CD4-positive, alpha-beta T cell treated with Interferon gamma for 1 hour (primary cell): ENCODE results near the gene SLC29A4.
A peak's percentile ranks its signal among the peaks of the same experiment; 100 is the strongest.
"Not testable (repeated sequence)": the region's sequence is repeated elsewhere in the genome, so short reads cannot be mapped to it uniquely, and the experiment has no call there.

Experiments used
- DNase-seq: peaks from one replicate; pipeline ENCODE4 v3.0.0-alpha.2; 2020

The SLC29A4 gene, protein sequence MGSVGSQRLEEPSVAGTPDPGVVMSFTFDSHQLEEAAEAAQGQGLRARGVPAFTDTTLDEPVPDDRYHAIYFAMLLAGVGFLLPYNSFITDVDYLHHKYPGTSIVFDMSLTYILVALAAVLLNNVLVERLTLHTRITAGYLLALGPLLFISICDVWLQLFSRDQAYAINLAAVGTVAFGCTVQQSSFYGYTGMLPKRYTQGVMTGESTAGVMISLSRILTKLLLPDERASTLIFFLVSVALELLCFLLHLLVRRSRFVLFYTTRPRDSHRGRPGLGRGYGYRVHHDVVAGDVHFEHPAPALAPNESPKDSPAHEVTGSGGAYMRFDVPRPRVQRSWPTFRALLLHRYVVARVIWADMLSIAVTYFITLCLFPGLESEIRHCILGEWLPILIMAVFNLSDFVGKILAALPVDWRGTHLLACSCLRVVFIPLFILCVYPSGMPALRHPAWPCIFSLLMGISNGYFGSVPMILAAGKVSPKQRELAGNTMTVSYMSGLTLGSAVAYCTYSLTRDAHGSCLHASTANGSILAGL

DNA sequence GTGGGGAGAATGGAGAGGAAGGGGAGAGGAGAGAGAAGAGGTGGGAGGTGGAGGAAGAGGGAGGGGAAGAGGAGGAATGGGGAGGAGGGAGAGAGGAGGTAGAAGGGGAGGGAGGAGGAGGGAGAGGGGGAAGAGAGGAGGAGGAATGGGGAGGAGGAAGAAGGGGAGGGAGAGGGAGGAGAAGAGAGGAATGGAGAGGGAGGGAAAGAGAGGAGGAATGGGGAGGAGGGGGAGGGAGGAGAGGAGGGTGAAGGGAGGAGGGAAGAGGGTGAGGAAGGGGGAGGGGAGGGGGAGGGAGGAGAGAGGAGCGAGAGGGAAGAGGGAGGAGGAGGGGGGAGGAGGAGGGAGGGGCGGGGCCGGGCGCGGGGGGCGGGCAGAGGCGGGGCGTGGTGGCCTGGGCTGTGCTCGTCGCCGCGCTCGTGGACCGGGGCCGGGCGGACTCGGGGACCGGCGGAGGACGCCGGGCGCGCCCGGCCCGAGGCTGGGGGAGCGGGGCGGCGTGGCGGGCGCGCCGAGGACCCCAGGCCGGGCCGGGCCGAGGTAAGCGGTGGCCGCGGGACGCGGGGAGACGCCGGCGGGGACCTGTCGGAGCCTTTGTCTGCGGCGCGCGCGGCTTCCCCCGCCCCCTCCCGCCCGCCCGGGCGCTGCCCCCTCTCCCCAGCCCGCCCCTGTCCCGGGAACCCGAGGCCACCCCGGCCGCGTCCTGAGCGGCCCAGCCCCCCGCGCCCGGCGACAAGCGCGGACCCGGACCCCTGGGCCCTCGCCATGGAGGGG is at the start of gene SLC29A4:
SLC29A4 (plus strand) TSS at position 401 of the 774 bp plus-strand sequence. CDS start 4,874 bp downstream, outside the sequence.
- DNase-seq = peak; percentile 16

DNA sequence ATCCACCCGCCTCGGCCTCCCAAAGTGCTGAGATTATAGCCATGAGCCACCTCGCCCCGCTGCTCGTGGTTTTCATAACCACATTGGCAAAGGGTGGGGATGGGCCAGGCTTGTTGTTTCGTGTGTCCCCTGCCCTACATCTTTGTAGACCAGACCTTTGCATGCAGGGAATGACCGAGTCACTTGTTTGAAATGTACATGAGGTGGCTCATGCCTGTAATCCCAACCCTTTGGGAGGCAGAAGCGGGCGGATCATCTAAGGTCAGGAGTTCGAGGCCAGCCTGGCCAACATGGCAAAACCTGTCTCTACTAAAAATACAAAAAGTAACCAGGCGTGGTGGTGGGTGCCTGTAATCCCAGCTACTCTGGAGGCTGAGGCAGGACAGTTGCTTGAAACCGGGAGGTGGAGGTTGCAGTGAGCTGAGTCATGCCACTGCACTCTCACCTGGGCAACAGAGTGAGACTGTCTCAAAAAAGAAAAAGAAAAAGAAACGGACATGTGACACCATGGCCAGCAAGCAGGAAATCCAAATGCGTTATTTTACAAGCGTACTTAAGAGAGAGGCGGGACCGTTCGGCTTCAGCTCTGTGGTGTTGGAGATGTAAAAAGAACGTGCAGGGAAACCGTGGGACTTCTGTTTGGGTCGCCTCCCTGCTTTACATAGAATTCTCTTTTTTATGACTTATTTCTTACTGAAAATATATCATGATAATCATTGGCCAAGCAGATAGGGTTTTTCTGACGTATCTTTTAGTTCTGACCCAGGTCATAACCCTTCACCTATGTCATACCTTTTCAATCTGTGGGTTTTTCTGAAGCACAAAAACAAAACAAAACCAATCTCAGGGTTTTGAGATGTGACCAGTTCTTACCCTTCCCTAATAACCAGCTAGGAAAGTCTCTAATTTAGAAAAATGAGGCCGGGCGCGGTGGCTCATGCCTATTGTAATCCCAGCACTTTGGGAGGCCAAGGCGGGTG is 47.6 kb upstream of the SLC29A4 start:
- no peak for DNase-seq

DNA sequence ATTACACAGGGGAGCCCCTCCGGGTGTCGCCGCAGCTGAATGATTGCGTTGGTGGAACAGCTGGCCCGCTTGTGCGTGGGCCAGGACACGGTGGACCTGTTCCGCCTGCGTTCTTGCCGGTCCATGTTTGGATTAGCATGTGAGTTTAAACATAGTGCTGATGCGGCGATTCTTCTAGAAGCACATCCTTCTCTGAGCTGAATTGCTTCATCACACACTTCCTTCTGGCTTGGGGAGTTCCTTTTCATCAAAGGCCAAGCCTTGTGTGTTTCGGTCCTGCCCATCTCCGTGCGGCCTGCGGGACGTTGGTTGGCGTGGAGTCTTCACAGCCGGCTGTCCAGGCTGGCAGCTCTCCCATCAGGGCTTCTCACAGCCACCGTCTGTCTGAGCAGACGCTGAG is 45.5 kb upstream of the SLC29A4 start:
- peak; percentile 36 for DNase-seq

DNA sequence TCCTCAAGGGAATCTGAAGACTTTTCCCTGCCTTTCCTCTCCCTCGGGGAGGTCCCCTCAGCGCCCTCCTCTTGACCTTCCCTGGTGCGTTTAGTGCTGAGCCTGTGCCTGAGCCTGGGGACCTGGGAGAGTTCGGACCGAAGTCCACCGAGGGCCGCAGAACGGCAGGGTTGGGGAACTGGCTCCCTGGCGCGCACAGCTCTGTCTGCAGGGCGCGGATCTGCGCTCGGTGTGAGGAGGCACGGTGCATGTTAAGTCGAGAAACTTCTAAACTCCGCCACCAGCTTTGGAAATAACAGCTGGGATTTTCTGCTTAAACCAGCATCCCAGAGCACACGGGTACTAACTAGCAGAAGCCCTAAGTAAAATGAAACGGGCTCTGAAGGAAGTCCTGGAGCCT is 44.2 kb upstream of the SLC29A4 start:
- DNase-seq = no peak

DNA sequence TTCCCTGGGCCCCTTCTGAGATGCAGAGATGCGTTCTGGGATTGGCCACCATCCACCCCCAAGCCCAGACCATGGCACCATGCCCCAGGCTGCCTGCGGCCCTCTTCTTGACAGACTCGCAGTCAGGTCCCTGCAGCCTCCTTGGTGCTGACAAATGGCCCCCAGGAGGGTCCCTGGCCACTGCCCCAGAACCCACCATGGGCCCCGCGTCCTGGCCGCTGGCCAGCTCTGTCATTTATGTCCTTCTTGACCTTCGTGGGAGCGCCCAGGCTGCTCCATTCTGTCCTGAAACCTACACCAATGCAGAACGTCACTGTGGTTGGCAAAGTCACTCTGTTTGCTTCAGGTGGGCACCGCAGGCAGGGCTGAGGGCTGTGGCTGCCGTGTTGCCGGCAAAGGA is 39.5 kb upstream of the SLC29A4 start:
- DNase-seq = no peak

DNA sequence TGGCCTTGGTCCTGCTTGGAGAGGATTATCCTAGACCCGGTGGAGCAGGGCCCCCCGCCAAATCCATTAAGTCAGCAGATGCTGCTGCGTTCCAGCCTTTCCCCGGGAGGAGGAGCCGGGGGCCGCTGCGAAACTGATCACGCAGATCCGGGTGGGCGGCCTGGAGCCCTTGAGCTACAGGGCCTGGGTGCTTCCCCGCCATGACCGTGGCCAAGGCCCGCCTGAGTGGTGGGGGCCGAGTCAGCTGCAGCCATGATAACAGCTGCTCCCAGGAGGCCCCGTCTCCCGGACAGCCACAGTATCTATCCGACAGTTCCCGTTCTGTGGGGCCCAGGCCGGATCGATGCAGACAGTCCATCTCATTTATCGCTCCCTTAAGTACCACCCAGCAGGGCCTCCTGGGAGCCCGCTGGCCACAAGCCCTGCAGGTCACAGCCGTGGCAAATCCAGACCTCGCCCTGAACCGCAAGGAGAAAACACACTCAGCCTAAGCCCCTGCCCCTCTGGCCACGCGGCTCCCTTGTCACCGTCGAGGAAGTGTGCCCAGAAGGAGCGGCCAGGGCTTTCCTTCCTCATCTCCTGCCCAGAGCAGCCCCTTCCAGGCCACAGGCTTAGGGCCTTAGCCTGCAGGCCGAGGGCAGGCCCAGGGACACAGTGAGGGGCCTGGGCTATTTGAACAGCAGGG is 34.4 kb upstream of the SLC29A4 start:
- DNase-seq = no peak

DNA sequence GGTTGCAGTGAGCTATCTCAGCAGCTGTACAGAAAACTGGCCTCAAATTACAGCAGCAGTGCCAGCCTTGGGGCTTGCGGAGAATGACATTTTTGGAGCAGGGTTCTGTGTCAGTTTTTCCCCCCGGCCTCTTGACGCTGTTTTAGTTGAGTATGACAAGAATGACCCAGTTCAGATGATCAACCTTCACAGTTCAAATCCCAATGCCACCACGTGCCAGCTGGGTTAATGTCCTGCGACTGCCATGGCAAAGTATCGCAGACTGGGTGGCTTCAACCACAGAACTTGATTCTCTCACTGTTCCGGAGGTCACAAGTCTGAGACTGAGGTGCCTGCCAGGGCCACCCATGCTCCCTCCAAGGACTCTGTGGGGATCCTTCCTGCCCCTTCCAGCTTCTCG is 32.0 kb upstream of the SLC29A4 start:
- not testable (repeated sequence) for DNase-seq

DNA sequence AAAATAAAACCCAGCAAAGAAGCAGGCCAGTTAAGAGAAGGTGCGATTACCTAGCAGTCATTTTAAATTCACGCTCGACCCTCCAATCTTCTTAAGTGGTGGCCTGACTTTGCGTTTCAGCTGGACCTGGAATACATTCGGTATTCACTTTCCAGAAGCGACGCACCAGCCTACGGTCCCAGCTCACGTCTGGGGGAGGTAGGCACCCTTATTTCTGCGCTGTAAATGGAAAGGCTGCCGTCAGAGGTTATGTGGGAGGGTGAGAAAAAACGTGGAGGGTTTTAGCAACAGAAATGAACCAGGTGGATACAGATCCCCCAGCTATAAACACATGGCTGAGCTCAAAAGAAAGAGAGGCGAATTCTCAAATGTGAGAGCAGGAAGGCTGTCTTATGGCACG is 29.2 kb upstream of the SLC29A4 start:
- not testable (repeated sequence) for DNase-seq

DNA sequence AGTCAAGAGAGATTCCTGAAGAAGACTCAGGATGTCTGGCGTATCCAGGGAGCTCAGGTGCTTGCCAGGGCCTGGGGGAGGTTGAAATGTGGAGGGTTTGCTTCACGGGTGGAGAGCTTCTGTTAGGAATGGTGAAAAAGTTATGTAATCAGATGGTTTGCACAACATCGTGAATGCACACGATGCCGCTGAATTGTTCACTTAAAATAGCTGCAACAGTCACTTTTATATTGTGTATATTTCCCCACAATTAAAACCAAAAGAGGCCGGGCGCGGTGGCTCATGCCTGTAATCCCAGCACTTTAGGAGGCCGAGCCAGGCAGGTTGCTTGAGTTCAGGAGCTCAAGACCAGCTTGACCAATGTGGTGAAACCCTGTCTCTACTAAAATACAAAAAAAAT is 28.4 kb upstream of the SLC29A4 start:
- not testable (repeated sequence) for DNase-seq

DNA sequence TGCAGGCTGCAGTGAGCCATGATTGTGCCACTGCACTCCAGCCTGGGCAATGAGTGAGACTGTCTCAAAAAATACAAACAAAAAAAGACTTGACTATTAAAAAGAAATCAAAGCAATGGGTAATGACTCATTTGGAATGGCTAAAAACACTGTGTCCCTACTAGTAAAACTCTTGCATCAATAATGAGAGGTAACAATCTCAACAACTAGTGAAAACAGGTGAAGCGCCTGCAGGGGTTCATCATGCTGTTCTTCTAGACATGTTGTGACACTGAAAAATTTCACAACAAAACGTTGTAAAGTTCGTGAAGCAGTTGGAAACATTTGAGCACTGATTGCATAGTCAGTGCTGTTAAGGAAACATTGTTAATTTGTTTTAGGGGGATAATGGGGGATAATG is 26.9 kb upstream of the SLC29A4 start:
- DNase-seq = no peak

DNA sequence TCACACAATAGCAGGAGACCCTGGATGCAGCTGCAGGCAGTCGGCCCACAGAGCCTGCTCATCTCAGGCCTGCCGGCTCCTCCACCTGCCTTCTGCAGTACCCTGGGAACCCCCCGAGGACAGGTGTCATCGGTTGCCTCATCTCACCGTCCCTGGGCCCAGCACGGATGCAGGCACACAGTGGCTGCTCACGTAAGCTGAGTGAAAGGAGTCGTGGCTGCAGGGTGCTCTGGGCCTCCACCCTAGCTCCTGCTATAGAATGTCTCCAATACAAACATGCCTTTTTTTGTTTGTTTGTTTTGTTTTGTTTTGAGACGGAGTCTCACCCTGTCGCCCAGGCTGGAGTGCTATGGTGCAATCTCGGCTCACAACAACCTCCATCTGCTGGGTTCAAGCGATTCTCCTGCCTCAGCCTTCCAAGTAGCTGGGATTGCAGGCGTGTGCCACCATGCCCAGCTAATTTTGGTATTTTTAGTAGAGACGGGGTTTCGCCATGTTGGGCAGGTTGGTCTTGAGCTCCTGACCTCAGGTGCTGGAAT is 22.1 kb upstream of the SLC29A4 start:
- not testable (repeated sequence) for DNase-seq

DNA sequence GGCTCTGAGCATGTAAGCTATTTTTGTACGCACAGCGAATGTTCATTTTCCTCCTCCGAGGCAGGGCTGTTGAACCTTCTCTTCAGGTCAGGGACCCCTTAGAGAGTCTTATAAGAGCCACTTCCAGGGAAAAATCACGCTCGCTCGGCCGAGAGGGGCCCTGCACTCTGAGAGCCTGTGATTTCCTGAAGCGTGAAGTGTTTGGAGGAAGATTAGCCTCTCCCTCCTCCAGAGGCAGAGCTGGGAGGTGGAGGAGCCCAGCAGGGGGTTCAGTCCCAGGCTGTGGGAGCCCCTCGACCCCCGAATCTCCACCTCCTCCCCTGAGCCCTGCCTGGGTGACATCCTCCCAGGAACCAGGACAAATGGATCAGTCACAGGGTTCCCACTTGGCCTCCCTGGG is 19.7 kb upstream of the SLC29A4 start:
- DNase-seq = not testable (repeated sequence)

DNA sequence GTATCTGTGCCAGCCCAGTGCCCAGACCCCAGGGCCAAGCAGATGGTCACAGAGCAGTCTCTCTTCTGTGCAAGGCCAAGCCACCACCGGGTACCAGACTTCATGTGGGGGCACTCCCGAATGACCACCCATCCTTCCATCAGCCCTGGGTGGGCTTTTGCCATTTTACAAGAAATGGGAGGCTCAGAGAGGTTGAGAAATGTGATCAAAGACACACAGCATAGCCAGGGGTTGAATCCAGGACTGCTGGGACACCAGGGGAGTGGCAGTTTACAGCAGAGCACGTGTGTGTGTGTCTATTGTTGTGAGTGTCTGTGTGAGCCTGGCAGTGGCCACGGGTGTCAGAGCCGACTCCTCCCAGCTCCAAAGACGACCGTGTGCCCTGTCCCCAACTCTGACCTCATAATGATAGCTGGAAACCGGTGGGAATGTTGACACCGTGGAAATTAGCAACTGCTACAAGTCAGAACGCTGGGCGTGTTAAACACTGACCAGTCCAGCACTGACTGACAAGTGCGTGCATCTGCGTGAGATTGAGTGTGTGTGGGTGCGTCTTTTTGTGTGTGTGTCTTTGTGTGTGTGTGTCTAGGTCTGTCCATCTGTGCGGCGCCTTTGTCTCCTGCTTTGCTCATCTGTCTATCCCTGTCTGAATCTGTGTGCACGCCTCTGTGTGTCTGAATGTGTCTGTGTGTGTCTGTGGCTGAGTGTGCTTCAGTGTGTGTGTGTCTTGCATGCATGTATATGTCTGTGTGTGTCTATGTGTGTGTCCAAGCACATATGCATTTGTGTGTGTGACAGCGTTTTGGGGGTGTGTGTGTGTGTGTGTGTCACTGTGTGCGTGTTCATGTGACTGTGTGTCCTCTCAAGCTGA is 17.2 kb upstream of the SLC29A4 start:
- DNase-seq = no peak

DNA sequence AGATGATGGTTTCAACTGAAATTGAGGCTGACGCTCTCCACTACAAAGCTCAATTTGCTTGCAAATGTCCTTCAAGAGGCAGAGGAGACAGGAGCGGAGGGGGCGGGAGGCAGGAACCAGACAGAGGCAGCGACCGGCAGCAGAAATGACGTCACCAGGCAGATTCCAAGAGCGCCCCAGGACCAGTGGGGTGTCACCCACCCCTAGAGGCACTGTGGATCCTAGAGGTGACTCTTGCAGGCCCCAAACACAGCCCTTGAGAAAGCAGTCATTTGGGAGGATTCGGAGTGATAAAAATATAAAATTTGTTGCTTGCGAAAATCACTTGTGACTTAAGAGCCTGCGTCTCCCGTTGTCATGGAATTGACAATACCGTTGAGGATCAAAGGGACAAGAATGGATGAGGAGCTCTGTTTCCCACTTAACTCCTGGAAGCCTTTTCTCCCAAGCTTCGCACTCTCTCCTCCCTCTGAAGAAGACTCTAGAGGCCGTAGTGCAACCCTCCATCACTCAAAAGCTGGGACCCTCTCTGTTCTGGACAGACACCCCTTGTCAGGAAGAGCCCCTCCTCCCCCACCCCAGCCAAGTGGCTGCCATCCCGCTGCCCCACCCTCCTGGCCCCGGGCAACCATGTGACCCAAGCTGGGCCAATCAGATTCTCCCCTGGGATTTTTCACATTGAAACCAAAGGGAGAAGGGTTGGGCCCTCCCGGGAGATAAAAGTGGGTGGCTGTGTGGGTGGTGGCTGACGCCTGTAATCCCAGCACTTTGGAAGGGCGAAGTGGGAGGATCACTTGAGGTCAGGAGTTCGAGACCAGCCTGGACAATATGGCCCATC is 16.3 kb upstream of the SLC29A4 start:
- no peak for DNase-seq

DNA sequence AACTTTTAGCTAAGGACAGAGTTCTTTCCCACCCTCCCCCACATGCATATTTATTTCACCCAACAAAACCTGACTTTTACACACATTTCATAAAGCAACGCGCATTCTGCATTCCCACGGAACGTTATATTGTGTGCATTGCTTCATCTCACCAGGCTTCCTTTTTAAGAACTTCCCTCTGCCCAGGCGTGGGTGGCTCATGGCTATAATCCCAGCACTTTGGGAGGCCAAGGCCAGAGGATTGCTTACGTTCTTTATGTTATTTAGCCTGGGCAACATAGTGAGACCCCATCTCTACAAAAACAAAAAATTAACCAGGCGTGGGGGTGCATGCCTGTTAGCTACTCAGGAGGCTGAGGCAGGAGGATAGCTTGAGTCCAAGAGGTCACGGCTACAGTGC is 14.9 kb upstream of the SLC29A4 start:
- DNase-seq = not testable (repeated sequence)

DNA sequence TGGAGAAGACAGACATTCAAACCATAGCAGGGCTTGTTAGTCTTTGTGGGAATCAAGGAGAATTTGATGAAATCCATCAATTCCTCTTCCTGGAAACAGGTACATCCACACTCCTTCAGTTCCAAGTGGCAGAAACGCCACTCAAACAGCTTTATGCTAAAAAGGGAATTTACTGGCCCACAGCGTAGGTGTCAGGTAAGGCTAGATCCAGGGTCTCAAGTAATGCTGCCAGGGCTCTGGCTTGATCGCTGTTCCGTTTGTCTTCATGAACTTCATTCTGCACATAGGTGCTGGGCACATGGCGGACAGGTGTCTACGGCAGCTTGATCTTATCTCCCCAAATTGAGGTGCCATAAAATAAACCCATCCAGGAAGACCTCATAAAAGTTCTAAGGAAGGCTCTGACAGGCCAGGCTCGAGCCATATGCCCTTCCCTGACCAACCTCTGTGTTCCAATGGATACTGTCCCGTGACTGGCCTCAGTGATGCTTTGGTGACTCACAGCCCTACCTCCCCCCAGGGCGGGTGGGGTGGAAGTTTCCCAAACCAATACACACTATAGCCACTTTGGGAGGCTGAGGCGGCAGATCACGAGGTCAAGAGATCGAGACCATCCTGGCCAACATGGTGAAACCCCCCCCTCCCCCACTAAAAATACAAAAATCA is 12.6 kb upstream of the SLC29A4 start:
- not testable (repeated sequence) for DNase-seq

DNA sequence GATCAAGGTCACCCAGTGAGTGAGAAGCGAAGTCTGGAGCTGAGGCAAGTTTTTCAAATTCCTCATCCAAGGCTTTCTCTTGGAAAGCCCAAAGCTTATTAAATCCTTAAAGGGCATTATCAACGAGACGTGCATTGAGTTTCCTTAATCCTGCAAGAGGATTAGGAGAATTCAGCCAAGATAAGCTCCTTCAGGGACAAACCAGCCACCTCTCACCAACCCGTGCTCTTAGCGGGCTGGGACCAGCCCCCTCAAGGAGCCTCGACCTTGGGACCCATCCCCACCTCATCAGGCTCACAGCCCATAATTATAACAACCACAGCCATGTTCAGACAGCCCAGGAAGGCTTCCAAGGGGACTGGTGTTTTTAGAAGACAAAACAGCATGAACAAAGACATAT is 12.0 kb upstream of the SLC29A4 start:
- no peak for DNase-seq

DNA sequence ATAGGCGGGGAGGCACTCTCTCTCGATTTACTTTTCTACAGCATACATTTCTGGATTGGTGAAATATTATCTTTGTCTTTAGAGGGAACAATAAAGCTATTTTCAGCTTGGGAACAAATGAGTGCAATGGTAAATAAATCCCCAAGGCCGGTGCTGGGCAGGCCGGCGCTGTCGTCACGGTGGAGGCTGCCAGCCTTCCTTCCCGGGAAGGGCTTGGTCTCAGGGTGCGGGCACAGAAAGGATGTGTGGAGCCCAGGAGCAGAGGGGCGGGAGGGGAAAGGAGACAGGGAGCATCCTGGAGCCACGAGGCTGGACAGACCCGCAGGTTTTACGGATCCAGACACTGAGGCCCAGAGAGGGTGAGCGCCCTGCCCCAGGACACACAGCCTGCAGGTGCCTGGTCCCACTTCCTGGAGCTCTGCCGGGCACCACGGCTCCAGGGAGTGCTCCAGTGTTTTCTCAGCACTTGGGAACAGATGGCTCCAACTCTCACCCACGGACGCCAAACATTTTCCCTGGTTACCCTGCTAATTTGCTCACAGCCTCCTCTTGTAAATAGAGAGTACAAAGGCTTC is 8.8 kb upstream of the SLC29A4 start:
- not testable (repeated sequence) for DNase-seq

DNA sequence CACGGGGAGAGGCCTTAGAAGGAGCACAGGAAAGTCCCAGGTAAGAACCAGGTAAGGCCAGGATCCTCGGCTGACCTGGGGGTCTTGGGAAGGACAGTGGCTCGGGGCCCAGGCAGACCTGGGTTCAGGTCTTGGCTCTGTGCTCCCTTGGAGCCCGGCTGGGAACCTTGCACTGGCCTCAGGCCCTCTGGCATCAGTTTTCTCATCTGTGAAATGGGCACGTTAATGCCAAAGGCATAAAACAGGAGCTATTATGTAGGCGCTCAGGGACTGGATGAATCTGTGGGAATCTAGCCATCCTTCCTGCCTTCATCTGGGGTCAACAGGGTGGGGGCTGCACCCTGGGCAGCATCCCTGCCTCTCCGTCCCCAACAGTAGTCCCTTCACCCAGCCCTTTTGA is 8.3 kb upstream of the SLC29A4 start:
- DNase-seq = no peak
